T-helper 1 cell (primary cell): ENCODE results near the gene WDR37.
"Not testable (repeated sequence)": the region's sequence is repeated elsewhere in the genome, so short reads cannot be mapped to it uniquely, and the experiment has no call there.

Experiments used
- DNase-seq, 5 donors: peaks; one replicate each; pipeline ENCODE4 v3.0.0-alpha.2; 2012 to 2020

WDR37 gene

DNA sequence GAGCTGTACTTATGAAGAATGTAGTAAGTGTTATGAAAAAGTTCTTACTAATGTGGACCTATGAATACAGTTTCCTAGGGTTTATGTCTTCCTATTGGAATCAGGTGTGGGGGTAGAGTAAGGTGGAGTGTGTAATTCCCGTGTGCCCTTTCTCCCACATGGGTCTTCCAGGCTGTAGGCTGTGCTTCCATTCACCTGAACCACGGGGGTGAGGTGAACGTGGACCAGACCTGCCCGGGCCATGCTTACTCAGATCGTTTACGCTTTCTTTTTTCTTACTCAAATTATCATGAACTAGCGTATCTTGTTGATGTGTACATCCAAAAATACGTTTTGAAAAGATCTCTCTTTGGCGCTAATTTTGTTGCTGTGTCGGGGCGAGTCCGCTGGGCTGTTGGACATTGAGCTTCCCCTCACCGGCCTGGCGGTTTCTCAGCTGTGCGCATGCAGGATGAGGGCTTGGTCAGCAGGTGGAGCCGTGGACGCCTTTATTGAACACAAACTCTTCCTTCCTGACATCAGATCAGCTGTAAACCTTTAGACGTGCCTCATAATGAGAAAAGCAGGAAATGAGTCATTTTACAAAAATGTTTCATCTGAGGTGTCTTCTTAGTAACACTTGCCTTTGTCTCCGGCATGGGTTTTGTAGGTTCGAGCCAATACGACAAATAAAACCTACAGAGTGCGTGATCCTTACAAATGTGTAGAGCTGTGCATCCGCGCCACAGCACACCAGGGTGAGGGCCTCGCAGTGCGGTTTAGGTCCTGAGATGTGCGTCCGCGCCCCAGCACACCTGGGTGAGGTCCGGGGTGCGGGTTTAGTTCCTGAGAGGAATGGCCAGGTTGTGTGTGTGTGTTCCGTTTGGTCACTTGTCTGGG lies 53.8 kb downstream of the WDR37 start:
- DNase-seq, result peak; percentile 36 to 93 (median 61)

DNA sequence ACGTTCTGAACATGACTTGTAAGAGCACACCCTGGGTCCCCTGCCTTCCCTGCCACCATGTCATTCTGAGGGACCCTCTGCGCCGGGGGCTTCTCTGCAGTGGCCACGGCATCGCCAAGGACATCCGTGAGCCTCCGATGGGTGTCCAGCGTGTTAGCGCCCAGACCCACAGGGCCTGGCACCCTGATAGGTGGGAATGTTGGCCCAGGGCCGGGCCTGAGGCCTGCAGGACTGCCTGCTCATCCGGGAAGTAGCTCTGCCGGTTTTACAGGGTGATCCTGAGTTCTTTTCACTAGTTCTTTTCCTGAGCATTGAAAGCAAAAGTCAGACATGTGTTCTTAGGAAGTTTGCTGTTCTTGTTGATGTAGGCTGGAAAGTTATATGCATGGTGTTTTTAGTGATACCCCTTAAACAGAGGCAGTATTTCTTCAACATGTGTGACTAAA lies 54.5 kb downstream of the WDR37 start:
- no peak for DNase-seq

DNA sequence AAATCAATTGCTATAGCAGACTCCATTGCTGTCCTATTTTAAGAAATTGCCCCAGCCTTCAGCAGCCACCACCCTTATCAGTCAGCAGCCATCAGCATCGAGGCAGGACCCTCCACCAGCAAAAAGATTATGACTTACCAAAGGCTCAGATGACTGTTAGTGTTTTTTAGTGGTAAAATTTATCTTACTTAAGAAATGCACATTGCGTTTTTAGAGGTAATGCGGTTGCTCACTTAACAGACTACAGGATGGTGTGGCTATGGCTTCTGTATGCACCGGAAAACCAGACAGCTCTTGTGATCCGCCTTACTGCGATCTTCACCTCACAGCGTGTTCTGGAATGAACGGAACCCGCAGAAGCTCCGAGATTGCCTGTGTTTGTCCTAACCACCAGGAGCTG lies 58.1 kb downstream of the WDR37 start:
- DNase-seq, result no peak

DNA sequence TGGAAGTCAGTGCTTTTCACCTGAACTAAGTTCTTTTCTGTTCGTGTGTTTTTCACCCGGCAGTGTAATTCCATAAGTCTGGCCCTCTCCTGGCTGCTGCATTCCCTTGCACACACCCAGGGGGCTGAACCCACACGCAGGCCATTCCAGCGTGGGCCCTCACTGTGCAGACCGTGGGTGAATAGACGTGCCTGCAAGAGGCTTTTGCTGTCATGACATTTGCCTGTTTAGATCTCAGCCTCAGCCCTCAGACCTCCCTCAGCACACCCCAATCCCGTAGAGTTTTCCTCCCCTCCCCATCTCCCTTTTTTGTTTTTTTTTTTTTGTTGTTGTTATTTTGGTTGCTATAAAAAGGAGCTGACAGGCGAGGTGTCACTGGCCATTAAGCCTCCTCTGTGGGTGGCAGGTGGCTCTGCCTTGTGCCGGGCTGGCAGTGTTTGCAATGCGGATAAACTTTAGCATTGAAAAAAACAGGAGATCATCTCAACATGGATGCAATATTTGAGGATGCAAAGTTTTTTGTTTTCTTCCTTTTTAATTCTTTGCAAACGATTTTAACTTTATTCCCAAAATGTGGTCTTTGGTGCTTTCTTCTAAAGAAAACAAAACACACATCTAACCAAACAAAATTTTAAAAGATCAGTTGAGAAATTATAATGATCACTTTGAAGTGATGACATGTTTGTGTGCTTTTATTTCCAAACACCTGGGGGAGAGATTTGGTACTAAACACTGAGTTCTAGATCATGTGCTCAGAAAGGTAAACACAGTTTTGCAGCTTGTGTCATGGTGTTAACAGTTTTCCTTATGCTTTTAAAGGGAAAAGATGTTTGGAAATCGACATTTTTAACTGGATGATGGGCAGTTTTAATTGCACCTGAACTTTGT lies 58.8 kb downstream of the WDR37 start:
- no peak for DNase-seq

DNA sequence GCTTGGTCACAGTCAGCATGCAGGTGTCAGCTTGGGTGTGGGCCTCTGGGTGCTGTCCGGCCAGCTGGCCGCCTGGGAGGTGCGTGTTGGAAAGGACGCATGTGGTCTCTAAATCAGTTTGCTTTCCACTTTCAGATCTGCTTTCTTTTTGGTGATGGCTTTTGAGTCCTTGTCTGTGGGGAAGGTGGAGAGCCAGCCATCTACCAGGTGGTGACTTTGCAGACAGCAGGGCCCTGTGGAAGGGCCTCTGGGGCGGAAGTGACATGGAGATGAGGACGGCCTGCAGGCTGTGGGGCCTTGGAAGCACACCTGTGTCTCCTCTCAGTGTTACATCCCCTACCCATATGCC lies 59.4 kb downstream of the WDR37 start:
- no peak for DNase-seq

DNA sequence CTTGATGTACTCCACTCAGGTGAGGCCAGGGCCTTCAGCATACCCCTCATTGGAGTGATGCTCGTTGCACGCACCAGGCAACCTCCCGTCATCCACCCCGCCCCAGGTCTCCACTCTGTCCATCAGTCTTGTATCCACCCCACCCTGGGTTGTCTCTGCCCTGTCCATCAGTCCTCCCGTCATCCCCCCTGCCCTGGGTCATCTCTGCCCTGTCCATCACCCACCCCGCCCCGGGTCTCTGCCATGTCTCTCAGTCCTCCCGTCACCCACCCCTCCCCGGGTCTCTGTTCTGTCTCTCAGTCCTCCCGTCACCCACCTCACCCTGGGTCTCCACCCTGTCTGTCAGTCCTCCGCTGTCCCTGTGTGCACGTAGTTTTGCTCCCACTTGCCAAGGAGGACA lies 59.9 kb downstream of the WDR37 start:
- DNase-seq, result no peak

DNA sequence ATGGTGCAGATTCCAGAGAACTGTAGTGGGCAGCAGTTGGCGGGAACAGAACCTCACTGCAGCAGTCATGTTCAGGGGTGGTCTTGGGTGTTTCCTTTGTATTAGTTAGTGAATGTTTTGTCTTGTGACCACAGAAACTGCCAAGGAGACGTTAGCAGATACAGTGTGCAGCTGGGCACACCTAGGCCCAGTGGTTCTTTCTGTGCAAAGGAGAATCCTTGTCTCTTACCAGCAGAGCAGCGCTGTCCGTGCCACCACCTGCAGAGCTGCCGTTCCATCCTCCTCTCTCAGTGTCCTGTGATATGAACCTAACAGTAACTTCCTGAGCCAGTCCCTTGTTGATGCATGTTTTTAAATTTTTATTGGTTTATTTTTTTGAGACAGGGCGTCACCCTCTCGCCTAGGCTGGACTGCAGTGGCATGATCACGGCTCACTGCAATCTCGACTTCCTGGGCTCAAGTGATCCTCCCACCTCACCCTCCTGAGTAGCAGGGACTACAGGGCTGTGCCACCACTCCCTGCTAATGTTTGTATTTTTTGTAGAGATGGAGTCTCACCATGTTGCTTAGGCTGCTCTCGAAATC lies 60.6 kb downstream of the WDR37 start:
- DNase-seq, result no peak

DNA sequence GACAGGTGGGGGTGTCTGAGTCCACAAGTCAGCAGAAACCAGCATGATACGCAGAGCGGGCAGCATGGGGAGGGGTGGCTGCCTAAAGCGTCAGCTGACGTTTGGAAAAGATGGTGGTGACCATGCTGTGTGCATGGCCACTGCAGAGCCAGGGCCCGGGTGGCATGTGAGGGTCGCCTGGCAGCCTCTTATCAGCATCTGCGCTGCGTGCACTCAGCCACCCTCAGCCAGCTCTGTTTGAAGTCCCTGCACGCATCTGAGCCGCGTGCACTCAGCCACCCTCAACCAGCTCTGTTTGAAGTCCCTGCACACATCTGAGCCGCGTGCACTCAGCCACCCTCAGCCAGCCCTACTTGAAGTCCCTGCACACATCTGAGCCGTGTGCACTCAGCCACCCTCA lies 61.5 kb downstream of the WDR37 start:
- DNase-seq, result no peak

DNA sequence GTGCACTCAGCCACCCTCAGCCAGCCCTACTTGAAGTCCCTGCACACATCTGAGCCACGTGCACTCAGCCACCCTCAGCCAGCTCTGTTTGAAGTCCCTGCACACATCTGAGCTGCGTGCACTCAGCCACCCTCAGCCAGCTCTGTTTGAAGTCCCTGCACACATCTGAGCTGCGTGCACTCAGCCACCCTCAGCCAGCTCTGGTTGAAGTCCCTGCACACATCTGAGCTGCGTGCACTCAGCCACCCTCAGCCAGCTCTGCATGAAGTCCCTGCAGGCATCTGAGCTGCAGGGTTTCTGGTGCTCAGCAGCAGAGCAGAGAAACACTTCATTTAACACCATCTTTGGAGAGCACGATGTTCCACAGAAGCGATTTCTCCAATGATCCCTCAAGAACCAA lies 62.1 kb downstream of the WDR37 start:
- DNase-seq, result not testable (repeated sequence)

DNA sequence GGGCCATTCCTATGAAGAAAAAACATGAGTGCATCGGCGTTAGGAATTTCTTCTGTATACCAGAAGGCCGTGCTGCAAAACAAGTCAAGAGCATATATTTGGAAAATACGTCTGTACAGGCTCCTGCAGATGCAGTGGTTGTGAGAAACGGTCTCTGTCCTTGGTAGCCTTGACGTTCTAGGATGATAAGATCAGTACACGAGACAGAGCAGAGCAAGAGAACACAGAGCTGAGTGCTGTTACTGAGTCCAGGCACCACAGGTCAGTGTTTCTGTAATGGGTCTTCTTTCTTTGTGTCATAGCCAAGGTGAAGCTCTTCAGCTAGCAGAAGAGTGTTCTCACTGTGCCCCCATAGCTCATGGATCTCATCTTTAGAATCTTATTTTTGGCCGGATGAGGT lies 62.8 kb downstream of the WDR37 start:
- no peak for DNase-seq

DNA sequence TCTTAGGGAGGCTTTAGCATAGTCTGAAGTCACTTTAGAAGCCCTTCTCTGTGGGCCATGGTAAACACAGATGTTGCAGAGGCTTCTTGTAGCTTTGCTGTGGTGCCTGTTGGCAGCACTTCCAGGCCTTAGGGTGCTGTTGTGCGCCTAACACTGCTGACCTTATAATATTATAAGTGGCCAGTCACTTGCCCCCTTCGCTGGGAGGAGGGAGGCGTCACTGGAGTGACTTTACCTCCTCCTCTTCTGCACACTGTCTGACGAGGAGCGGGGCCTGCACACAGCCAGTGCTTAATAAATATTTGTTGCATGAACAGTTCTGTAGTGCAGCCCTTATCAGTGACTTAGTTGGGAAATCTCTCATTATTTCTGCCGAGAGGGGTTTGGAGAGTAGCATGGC lies 63.3 kb downstream of the WDR37 start:
- no peak for DNase-seq

DNA sequence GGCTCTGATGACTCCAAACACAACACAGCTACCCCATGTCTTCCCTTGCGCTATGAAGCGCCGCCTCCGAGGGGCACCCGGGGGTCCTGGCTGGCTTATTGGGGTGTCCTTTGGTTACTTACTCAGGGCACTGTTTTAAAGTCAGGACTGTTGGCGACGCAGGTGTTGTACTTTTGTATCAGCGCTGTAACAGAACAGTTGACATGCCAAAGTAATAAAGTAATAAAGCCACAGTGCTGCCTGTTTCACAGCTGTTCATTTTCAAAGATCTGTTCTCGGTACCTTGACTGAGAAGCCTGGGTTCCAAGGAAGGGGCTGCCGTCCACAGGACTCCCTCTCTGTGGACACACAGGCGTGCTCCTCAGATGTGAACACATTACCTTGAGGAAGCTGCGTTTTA lies 64.1 kb downstream of the WDR37 start:
- no peak for DNase-seq

DNA sequence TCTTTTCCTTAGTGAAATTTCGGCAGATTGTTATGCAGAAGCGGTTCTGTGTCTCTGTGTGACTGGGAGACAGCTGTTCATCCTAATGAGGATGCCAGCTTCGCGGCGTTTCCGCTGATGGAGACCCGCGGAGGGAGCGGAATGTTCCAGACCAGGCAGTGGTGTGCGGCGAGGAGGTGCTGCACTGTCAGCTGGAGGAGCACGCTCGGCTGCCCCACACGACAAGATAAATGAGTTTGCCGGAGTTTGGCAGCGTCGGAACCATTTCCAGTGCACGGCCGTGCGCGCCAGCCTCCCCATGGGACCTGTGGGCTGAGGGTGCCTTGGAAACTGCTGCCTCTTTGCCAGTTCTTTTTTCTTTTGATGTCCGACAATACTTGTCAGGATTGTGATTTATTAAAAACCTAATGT lies 64.6 kb downstream of the WDR37 start:
- no peak for DNase-seq

DNA sequence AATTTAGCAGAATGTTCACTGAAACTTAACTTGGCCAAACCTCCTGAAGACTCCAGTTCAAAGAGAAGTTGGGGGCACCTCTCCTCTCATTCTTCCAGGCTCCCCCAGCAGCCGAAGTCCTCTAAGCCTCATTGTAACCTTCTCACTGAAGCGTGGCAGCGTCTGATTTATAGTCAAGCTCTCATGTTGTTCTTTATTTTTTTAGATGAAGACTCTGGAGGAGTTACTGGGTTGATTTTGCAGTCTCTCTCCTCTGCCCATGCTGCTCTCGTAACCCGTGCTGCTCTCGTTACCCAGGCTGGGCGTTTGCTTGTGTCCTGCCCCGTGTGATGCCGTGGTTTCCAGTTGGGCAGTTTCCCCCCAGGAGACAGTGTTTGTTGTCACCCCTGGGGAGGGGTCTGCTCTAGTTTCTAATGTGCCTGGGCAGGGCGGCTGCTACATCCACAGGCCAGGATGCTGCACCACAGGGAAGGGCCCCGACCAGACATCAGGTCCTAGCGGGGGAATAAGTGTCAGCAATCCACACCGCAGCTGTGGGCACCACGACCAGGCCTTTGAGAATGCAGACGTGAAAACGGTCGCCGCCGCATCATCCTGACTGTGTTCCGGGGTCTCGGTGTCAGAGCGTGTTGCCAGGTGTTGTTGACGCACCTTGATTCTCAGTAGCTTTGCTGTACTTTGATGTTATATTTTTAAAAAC lies 65.2 kb downstream of the WDR37 start:
- DNase-seq, result no peak

DNA sequence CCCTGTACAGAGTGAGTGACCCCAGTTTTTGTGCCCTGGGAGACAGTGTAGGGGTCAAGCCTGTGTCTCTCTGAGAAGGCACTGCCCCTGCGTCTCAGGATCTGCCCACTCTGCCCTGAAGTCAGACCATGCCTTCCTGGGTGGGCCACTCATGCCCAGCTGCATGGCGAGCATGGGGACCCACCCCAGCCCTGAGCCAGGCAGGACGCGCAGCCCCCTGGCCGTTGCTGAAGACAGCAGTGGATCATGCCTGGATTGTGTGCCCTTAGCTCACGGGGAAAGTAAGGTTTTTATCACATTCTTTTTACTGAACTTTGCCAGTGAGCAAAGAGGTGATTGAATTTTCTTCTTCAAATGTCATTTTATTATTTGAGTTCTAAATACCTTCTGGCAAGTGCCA lies 66.2 kb downstream of the WDR37 start:
- no peak for DNase-seq

DNA sequence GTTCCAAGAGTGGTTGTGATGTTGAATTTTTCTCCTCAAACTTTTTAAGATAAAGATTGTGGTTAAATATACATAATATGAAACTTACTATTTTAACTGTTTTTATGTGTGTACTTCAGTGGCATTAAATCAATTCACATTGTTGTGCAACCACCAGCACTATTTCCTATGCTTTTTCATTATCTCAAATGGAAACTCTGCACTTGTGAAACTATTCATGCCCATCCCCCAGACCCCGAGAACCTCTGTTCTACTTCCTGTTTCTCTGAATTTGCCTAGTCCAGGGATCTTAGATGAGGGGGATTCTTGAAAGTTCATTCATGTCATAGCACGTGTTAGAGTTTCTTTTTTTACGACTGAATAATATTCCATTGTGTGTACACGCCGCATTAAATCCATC lies 67.0 kb downstream of the WDR37 start:
- DNase-seq, result peak in 1 of 5 donors; percentile 29

DNA sequence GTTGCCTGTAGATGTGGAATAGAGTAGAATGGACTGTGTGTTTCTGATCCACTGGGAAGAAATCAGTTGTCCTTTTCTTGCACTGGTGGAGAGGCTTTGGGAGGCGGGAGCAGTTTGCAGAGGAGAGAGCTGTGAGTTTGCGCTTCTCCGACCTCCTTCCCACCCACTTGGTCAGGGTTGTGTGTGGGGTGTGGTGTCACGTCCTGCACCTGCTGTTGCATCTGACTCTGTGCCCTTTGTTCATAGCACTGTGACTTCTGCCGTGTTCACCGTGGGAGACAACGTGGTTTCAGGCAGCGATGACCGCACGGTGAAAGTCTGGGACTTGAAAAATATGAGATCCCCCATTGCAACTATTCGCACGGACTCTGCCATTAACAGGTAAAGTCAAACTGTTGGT lies 67.8 kb downstream of the WDR37 start:
- DNase-seq, result no peak

DNA sequence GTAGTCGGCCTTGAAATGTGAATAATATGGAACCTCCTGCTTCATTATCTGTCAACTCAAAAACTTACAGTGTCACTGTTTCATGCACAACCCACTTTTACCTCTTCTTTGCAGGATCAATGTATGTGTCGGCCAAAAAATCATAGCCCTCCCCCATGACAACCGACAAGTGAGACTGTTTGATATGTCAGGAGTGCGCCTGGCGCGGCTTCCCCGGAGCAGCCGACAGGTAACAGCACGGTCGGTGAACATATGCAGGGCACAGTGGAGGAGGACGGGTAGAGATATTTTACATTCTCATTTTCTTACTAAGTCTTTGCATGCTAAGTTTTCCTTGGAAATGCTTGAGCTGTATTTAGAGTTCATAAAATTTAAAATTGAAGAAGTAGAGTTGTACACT lies 68.6 kb downstream of the WDR37 start:
- DNase-seq, result no peak

DNA sequence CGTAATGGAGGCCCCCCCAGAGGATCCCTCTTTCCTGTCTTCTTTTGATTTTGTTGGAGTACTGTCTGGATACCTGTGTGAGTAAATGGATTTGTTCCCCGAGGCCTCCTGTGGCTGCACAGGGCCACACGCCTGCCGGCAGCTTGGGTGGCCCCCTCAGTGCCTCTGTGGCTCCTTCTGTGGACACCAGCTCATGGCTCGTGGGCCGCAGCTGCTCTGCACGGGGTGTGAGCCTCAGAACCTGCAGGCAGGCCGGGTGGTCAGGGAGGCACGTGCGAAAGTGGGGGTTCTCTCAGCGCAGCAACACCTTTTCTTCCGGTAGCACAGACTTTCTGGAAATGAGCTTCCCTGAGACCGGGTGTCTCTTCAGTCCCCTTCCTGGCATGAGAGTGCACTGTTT lies 70.3 kb downstream of the WDR37 start:
- no peak for DNase-seq

DNA sequence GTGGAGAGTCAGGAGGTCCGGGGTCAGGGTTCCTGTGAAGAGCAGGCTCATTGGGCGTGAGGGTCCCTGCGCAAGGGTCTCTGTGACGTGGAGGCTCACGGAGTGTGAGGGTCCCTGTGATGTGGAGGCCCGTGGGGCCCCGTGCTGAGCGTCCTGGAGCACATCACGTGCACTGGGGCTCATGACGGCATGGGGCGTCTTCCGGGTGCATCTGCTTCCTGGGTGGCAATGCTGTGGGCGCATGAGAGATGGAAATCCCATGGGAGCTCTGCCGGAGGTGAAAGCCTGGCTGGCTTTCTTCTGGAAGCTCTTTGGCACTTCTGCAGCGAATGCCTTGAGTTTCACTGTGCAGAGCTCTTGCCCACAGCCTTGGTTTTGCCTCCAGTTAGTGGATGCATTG lies 71.4 kb downstream of the WDR37 start:
- no peak for DNase-seq

DNA sequence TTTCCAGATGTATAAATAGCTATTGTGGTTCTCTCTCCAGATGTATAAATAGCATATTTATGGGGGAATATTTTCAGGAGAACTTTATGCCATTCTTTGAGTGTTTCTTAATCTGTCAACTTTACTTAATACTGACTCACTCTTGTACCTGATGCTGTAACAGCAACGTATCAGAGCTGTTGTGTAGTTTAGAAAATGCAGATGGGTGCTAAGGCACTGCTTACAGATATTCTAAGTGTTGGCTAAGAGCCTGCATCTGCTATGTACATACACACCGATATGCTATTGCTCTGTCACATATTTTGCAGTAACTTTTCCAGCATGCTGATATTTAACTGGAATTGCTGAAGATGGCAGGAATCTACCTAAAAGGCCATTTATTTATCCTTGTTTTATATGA lies 71.9 kb downstream of the WDR37 start:
- DNase-seq, result no peak

DNA sequence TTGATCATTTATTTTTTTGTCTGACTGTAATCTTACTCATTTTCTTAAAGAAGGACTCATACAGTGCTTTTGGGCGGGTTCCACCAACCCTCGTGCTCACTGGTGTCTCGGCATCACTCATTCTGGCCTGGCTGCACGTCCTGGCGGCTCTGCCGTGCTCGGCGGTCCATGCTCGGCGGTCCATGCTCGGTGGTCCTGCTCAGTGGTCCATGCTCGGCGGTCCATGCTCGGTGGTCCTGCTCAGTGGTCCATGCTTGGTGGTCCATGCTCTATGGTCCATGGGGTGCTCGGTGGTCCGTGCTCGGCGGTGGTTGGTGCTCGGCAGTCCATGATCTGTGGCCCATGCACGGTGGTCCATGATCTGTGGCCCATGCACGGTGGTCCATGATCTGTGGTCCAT lies 72.5 kb downstream of the WDR37 start:
- no peak for DNase-seq

DNA sequence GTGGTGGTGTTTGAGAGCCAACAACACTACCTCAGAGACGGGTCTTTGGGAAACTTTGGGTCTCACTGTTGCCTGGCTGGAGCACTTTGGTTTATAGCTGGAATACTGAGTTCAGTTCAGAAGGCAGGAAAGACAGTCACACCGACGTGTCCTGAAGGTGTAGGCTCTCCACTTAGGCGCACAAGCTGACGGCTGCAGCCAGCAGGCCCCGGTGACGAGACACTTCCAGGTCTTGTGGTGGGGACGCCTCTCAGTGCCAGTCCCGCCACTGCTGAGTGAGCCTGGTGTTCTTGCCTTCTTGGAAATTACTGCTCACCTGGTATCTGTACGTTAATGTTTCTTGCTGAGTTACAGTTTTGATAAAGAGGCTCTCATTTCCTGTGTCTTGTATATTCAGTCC lies 74.0 kb downstream of the WDR37 start:
- no peak for DNase-seq
